Colonic mucosa (tissue), 4 donors: ENCODE measurements around the gene GPI. TPM values are rescaled to one million over a fixed set of nuclear protein-coding genes. Genes with fewer than 3 reads are reported as not detected.
"Not testable (repeated sequence)": the region's sequence is repeated elsewhere in the genome, so short reads cannot be mapped to it uniquely, and the experiment has no call there.

Experiments
- DNase-seq: peaks from one replicate; pipeline ENCODE4 v3.0.0-alpha.2; 2020
- H3K27ac ChIP-seq: fragments of 200-600 bp; one replicate; pipeline ENCODE4 v1.8.0; 2021
- H3K27me3 ChIP-seq: fragments of 200-600 bp; one replicate; pipeline ENCODE4 v1.8.0; 2021
- H3K36me3 ChIP-seq: fragments of 200-600 bp; one replicate; pipeline ENCODE4 v1.8.0; 2021
- H3K4me1 ChIP-seq: fragments of 200-600 bp; one replicate; pipeline ENCODE4 v1.8.0; 2021; ENCODE audit warnings: mild to moderate bottlenecking
- H3K4me3 ChIP-seq: fragments of 200-600 bp; one replicate; pipeline ENCODE4 v1.8.0; 2021
- H3K9ac ChIP-seq, 2 donors: one replicate each; pipeline ENCODE4 v1.7.0; 2013; ENCODE audit warnings: control low read depth in 2 of 2, low read depth in 2 of 2, low read length in 2 of 2
- H3K9me3 ChIP-seq: fragments of 200-600 bp; one replicate; pipeline ENCODE4 v1.8.0; 2021
- CTCF ChIP-seq: fragments of 200-600 bp; IDR thresholded peaks from one replicate; pipeline ENCODE4 v1.8.0; 2022; ENCODE audit warnings: antibody characterized with exemption, mild to moderate bottlenecking
- intact Hi-C: fragments of 100-400 bp; cut with DNase I; formaldehyde crosslinking; loops from one replicate; pipeline ENCODE4 v1.14.1; 2022
- total RNA-seq, 2 donors: library from RNA; stranded (reverse); fragmentation: NEBNext Ultra II Directional in 1 of 2; extraction: Animal tissue kit (Norgen Biotek cat#: 25700) in 1 of 2; gene quantifications; one replicate each; pipeline ENCODE4 v1.2.1, GENCODE V29; 2021
- donor health status: healthy.
- donor health status: DM: no; HTN: no; CAD: no.
- donor health status: DM: no; HTN: no; CAD: no.

GPI gene
- total RNA-seq, 2 donors from 2014 or later: 470 to 592 TPM

GRCh38 chr19:34386645-34387445 lies 21.8 kb downstream of the GPI start:
- H3K27me3 ChIP-seq: no peaks in the 10 kb centered on the region
- no peak overlapping the region for H3K9ac ChIP-seq
- H3K9me3 ChIP-seq: no peaks in the 10 kb centered on the region
- TF ChIP-seq CTCF: no peak
- H3K4me1 ChIP-seq: no peaks in the 10 kb centered on the region
- H3K4me3 ChIP-seq: no peak overlapping the region
- no peak overlapping the region for H3K27ac ChIP-seq
- intact Hi-C loops: no loop called here
- H3K36me3 ChIP-seq: peaks cover 33% of the 10 kb centered on the region
- no peak for DNase-seq

- DNase-seq: no peak
- Histone ChIP-seq H3K4me1 (no peaks in the 10 kb centered on the region), H3K9ac (no peak overlapping the region), H3K36me3 (peaks cover 28% of the 10 kb centered on the region), H3K9me3 (no peaks in the 10 kb centered on the region), H3K27me3 (no peaks in the 10 kb centered on the region), H3K4me3 (no peak overlapping the region), H3K27ac (no peak overlapping the region)
- TF ChIP-seq CTCF: no peak
- intact Hi-C loops: no loop called here
Observed at GRCh38 chr19:34387446-34387810, 22.4 kb downstream of the GPI start.

GRCh38 chr19:34388745-34389144 lies 23.7 kb downstream of the GPI start:
- not testable (repeated sequence) for H3K27me3 ChIP-seq
- H3K36me3 ChIP-seq: peaks cover 17% of the 10 kb centered on the region

GRCh38 chr19:34391813-34392212 lies 26.8 kb downstream of the GPI start:
- Histone ChIP-seq H3K27ac (no peak overlapping the region), H3K4me3 (no peak overlapping the region), H3K36me3 (peaks cover 26% of the 10 kb centered on the region), H3K27me3 (no peaks in the 10 kb centered on the region), H3K9me3 (no peaks in the 10 kb centered on the region), H3K4me1 (no peaks in the 10 kb centered on the region), H3K9ac (no peak overlapping the region)
- DNase-seq: no peak
- intact Hi-C loops: no loop called here
- no peak for TF ChIP-seq CTCF

More at GRCh38 chr19:34388745-34389144, 23.7 kb downstream of the GPI start:
- H3K4me3 ChIP-seq, H3K27ac ChIP-seq, intact Hi-C loops, H3K9ac ChIP-seq, H3K9me3 ChIP-seq, DNase-seq, H3K4me1 ChIP-seq: not testable (repeated sequence)

GRCh38 chr19:34393031-34393430 lies 28.0 kb downstream of the GPI start:
- no peaks in the 10 kb centered on the region for H3K4me1 ChIP-seq
- H3K9me3 ChIP-seq: no peaks in the 10 kb centered on the region
- H3K4me3 ChIP-seq: no peak overlapping the region
- peaks cover 25% of the 10 kb centered on the region for H3K36me3 ChIP-seq
- H3K27me3 ChIP-seq: no peaks in the 10 kb centered on the region
- no peak for TF ChIP-seq CTCF
- no peak for DNase-seq
- H3K9ac ChIP-seq: no peak overlapping the region
- intact Hi-C loops: no loop called here
- no peak overlapping the region for H3K27ac ChIP-seq

GRCh38 chr19:34393629-34394028 lies 28.6 kb downstream of the GPI start:
- Histone ChIP-seq H3K27ac (no peak overlapping the region), H3K36me3 (peaks cover 25% of the 10 kb centered on the region), H3K9ac (no peak overlapping the region), H3K27me3 (no peaks in the 10 kb centered on the region), H3K4me3 (no peak overlapping the region), H3K4me1 (no peaks in the 10 kb centered on the region), H3K9me3 (no peaks in the 10 kb centered on the region)
- intact Hi-C loops: no loop called here
- DNase-seq: no peak
- no peak for TF ChIP-seq CTCF
